HG02970 (cell line): ENCODE measurements around the gene PRCP.
"Not testable (repeated sequence)": the region's sequence is repeated elsewhere in the genome, so short reads cannot be mapped to it uniquely, and the experiment has no call there.

Experiments
- ATAC-seq: cut with Tn5 transposase; IDR thresholded peaks from one replicate; pipeline ENCODE4 v1.9.1; 2021; ENCODE audit warnings: mild to moderate bottlenecking, moderate library complexity, moderate number of reproducible peaks; ENCODE audit not compliant: unreplicated experiment, low FRiP score

The PRCP gene

GRCh38 chr11:82873919-82874333 lies 26.3 kb downstream of the PRCP start:
- no peak for ATAC-seq

GRCh38 chr11:82872377-82873150 lies 27.7 kb downstream of the PRCP start:
- ATAC-seq: no peak

- ATAC-seq: no peak
These were observed 28.6 kb downstream of the PRCP start for GRCh38 chr11:82871646-82872045.

- no peak for ATAC-seq
These were observed 30.6 kb downstream of the PRCP start for GRCh38 chr11:82869657-82870056.

GRCh38 chr11:82867495-82868082 lies 32.6 kb downstream of the PRCP start:
- no peak for ATAC-seq

GRCh38 chr11:82865841-82866240 lies 34.4 kb downstream of the PRCP start:
- no peak for ATAC-seq

GRCh38 chr11:82864268-82864667 lies 36.0 kb downstream of the PRCP start:
- ATAC-seq: no peak

GRCh38 chr11:82863209-82863608 lies 37.0 kb downstream of the PRCP start:
- ATAC-seq: no peak

- ATAC-seq: no peak
These were observed 37.9 kb downstream of the PRCP start for GRCh38 chr11:82862379-82862778.

GRCh38 chr11:82859750-82860149 lies 40.5 kb downstream of the PRCP start:
- ATAC-seq: no peak

- no peak for ATAC-seq
These were observed 41.6 kb downstream of the PRCP start for GRCh38 chr11:82858556-82859091.

GRCh38 chr11:82858133-82858532 lies 42.1 kb downstream of the PRCP start:
- no peak for ATAC-seq

- no peak for ATAC-seq
These were observed 43.1 kb downstream of the PRCP start for GRCh38 chr11:82857145-82857544.

- ATAC-seq: no peak
These were observed 44.6 kb downstream of the PRCP start for GRCh38 chr11:82855616-82856015.

GRCh38 chr11:82854916-82855315 lies 45.3 kb downstream of the PRCP start:
- not testable (repeated sequence) for ATAC-seq

- no peak for ATAC-seq
These were observed 46.0 kb downstream of the PRCP start for GRCh38 chr11:82854242-82854641.

GRCh38 chr11:82848829-82849228 lies 51.4 kb downstream of the PRCP start:
- ATAC-seq: no peak

GRCh38 chr11:82845356-82846353 lies 54.6 kb downstream of the PRCP start:
- ATAC-seq: no peak

GRCh38 chr11:82843057-82843795 lies 57.0 kb downstream of the PRCP start:
- ATAC-seq: no peak

GRCh38 chr11:82842019-82842418 lies 58.2 kb downstream of the PRCP start:
- no peak for ATAC-seq
